B cell (primary cell): ENCODE data around the gene HINFP. TPM values are rescaled to one million over a fixed set of nuclear protein-coding genes. Genes with fewer than 3 reads are reported as not detected.

ENCODE experiments used
- ATAC-seq: fragments of 200-7000 bp; cut with Tn5 transposase; one replicate; pipeline ENCODE4 v1.10.0; 2021; ENCODE audit warnings: low read depth, mild to moderate bottlenecking, moderate number of reproducible peaks, moderate library complexity
- CTCF ChIA-PET: fragments of 350-600 bp; sonication (Branson Sonifier 250); formaldehyde crosslinking; loops from one replicate; lab custom pipeline; 2021; ENCODE audit warnings: antibody characterized with exemption, inconsistent platforms; lab: Charles Lee
- POLR2A ChIA-PET: fragments of 350-600 bp; sonication (Branson Sonifier 250); formaldehyde crosslinking; loops from one replicate; lab custom pipeline; 2021; ENCODE audit warnings: antibody characterized with exemption; lab: Charles Lee
- DNase-seq: peaks from one replicate; pipeline ENCODE4 v3.0.0; 2013
- H2AFZ ChIP-seq: 2 replicates; pipeline ENCODE4 v1.6.1; 2012; ENCODE audit warnings: mild to moderate bottlenecking, low read depth, low read length; ENCODE audit not compliant: insufficient read depth, poor library complexity, severe bottlenecking
- H3K27ac ChIP-seq, 2 donors: 1 replicate in 1 of 2; 2 replicates in 1 of 2; pipeline ENCODE4 v1.5.1; 2012 to 2013; ENCODE audit warnings: low read length in 2 of 2, mild to moderate bottlenecking in 2 of 2, moderate library complexity in 1 of 2
- H3K27me3 ChIP-seq, 4 experiments: fragments of 200-600 bp in 1 of 4; sonication (generic) in 1 of 4; replicated peaks in 1 of 4; 1 replicate in 2 of 4; 2 replicates in 2 of 4; pipeline versions ENCODE4 v1.6.1 to v1.7.0; 2013 to 2016; ENCODE audit warnings: low read length in 3 of 4, mild to moderate bottlenecking in 2 of 4, mixed read lengths in 1 of 4, moderate library complexity in 1 of 4; ENCODE audit not compliant: insufficient read depth in 4 of 4, control insufficient read depth in 3 of 4; ENCODE audit errors: control extremely low read depth in 1 of 4
- H3K36me3 ChIP-seq, 2 experiments: replicated peaks in 1 of 2; 1 replicate in 1 of 2; 2 replicates in 1 of 2; pipeline versions ENCODE4 v1.6.1 to v1.7.1; 2013; ENCODE audit warnings: low read length in 1 of 2; ENCODE audit not compliant: insufficient read depth in 2 of 2, control insufficient read depth in 1 of 2; ENCODE audit errors: control extremely low read depth in 1 of 2, extremely low read depth in 1 of 2
- H3K4me1 ChIP-seq, 2 donors: fragments of 200-600 bp in 1 of 2; sonication (generic) in 1 of 2; 1 replicate in 1 of 2; 2 replicates in 1 of 2; pipeline versions ENCODE4 v1.5.1 to v1.6.1; 2013 to 2017; ENCODE audit warnings: low read length in 2 of 2; ENCODE audit not compliant: control insufficient read depth in 2 of 2, insufficient read depth in 2 of 2
- H3K4me2 ChIP-seq: replicated peaks from 2 replicates; pipeline ENCODE3; 2012; ENCODE audit warnings: mild to moderate bottlenecking, low read depth, low read length; ENCODE audit not compliant: poor library complexity, severe bottlenecking
- H3K4me3 ChIP-seq, 5 experiments: fragments of 200-600 bp in 1 of 5; sonication (generic) in 1 of 5; 1 replicate in 3 of 5; 2 replicates in 2 of 5; pipeline versions ENCODE4 v1.5.1 to v1.7.0; 2011 to 2016; ENCODE audit warnings: low read length in 4 of 5, mild to moderate bottlenecking in 4 of 5, low read depth in 2 of 5, control low read depth in 1 of 5, moderate library complexity in 1 of 5; ENCODE audit not compliant: insufficient read depth in 1 of 5; ENCODE audit errors: control extremely low read depth in 1 of 5, extremely low read depth in 1 of 5
- H3K79me2 ChIP-seq: fragments of 200-600 bp; sonication (generic); one replicate; pipeline ENCODE4 v1.6.0; 2016; ENCODE audit warnings: low read length; ENCODE audit not compliant: control insufficient read depth, insufficient read depth
- H3K9ac ChIP-seq: fragments of 200-600 bp; sonication (generic); 2 replicates; pipeline ENCODE4 v1.6.1; 2017; ENCODE audit warnings: mild to moderate bottlenecking, low read length, moderate library complexity
- H3K9me3 ChIP-seq, 3 donors: one replicate each; pipeline versions ENCODE4 v1.6.1 to v1.7.1; 2013; ENCODE audit warnings: low read length in 2 of 3; ENCODE audit not compliant: control insufficient read depth in 2 of 3, insufficient read depth in 1 of 3; ENCODE audit errors: control extremely low read depth in 1 of 3
- H4K20me1 ChIP-seq: 2 replicates; pipeline ENCODE4 v1.6.0; 2012; ENCODE audit warnings: mild to moderate bottlenecking, low read length; ENCODE audit not compliant: insufficient read depth, control insufficient read depth, poor library complexity, severe bottlenecking
- H3K27ac Mint-ChIP-seq: one replicate; pipeline ENCODE4 v1.8.0; 2021; ENCODE audit warnings: mixed read lengths
- H3K27me3 Mint-ChIP-seq: one replicate; pipeline ENCODE4 v1.8.0; 2021; ENCODE audit warnings: mixed read lengths
- H3K4me1 Mint-ChIP-seq: one replicate; pipeline ENCODE4 v1.8.0; 2021; ENCODE audit warnings: mixed read lengths
- H3K4me3 Mint-ChIP-seq: one replicate; pipeline ENCODE4 v1.8.0; 2021; ENCODE audit warnings: mixed read lengths
- H3K9me3 Mint-ChIP-seq: one replicate; pipeline ENCODE4 v1.8.0; 2022; ENCODE audit warnings: mixed read lengths; ENCODE audit not compliant: insufficient read depth
- EZH2 ChIP-seq: IDR thresholded peaks from 2 replicates; pipeline ENCODE4 v1.6.1; 2012; ENCODE audit warnings: borderline replicate concordance, low read depth, mild to moderate bottlenecking, moderate library complexity, low read length; ENCODE audit not compliant: insufficient read depth, poor library complexity, severe bottlenecking
- WGBS: methylation state at CpG from one replicate; pipeline ENCODE4 v1.1.5; 2013; ENCODE audit warnings: missing lambda C conversion rate; ENCODE audit not compliant: insufficient coverage; 5-methylcytosine and 5-hydroxymethylcytosine counted together
- intact Hi-C: fragments of 100-400 bp; cut with micrococcal nuclease; formaldehyde crosslinking; loops from one replicate; pipeline ENCODE4 v1.10.0; 2022
- polyA plus RNA-seq: library from polyadenylated mRNA; depleted of rRNA; stranded (reverse); fragments of >200 nt; gene quantifications from 2 replicates; pipeline ENCODE4 v1.2.3, GENCODE V29; 2012
- total RNA-seq, 2 donors: library from RNA; stranded (reverse); fragments of 120-200 nt in 1 of 2; gene quantifications; 1 replicate in 1 of 2; 2 replicates in 1 of 2; pipeline versions ENCODE4 v1.2.3 to v1.2.4, GENCODE V29; 2013 to 2022
- TF ChIP-seq, protein P1 (sequence below): fragments of 200-600 bp; IDR thresholded peaks from one replicate; pipeline ENCODE4 v1.8.0; 2022; ENCODE audit warnings: antibody characterized with exemption, mild to moderate bottlenecking

HINFP gene
- total and polyA plus RNA-seq, 2 donors (not counting 1 experiment from before 2014, with no cell fraction given): 60.6 to 78.7 TPM

DNA sequence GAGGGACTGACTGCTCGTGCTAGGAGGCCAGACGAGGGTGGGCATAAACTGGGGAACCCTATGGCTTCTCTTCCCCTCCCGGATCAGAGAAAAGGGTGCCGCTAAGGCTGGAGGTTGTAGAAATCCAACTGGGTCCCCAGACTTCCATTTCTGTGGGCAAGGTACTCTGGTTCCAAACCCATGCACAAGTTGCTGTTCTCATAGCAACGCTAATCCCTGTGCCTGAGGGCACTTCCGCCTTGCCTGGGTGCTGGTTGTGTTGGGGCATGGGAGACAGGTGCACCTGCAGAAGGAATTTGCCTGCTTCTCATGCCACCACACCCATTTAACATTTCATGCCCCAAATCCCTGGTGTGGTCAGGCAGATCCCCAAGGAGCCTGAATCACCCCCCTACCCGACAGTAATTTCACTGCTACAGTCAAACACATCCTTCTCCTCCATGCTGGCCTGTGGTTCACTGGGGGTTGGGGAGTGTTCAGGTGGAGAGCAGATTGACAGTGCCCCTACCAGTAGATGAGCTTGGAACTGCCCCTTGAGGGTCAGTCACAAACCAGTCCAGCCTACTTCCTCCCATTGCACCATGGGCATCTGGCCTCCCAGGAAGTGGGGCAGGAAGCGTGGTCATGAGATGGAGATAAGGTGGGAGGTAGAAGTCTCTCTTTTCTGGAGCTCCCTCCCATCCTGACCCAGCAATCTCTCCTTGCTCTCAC lies 13.1 kb upstream of the HINFP start:
- Mint-ChIP-seq H3K27me3 (no peaks in the 10 kb centered on the region), H3K4me3 (peak overlapping the region; percentile 88), H3K4me1 (peaks cover 36% of the 10 kb centered on the region), H3K9me3 (no peaks in the 10 kb centered on the region), H3K27ac (peak overlapping the region; percentile 73)
- no peaks in the 10 kb centered on the region for H3K9me3 ChIP-seq
- DNase-seq (peak; percentile 46), ATAC-seq (no peak)
- H3K4me2 ChIP-seq: peak overlapping the region; percentile 90
- peaks cover 20 to 29% of the 10 kb centered on the region in 2 donors for H3K4me1 ChIP-seq
- 7% methylated on average over 4 of the region's 8 CpGs for WGBS
- intact Hi-C loops: no loop called here
- H3K9ac ChIP-seq: peak overlapping the region; percentile 82
- H3K79me2 ChIP-seq: peaks cover 21% of the 10 kb centered on the region
- peaks cover 0 to 14% of the 10 kb centered on the region in 2 experiments for H3K36me3 ChIP-seq
- no peak overlapping the region for H3K27ac ChIP-seq
- no peaks in the 10 kb centered on the region for H3K27me3 ChIP-seq
- peak overlapping the region; percentile 48 to 86 (median 71) for H3K4me3 ChIP-seq
- TF ChIP-seq, protein P1, sequence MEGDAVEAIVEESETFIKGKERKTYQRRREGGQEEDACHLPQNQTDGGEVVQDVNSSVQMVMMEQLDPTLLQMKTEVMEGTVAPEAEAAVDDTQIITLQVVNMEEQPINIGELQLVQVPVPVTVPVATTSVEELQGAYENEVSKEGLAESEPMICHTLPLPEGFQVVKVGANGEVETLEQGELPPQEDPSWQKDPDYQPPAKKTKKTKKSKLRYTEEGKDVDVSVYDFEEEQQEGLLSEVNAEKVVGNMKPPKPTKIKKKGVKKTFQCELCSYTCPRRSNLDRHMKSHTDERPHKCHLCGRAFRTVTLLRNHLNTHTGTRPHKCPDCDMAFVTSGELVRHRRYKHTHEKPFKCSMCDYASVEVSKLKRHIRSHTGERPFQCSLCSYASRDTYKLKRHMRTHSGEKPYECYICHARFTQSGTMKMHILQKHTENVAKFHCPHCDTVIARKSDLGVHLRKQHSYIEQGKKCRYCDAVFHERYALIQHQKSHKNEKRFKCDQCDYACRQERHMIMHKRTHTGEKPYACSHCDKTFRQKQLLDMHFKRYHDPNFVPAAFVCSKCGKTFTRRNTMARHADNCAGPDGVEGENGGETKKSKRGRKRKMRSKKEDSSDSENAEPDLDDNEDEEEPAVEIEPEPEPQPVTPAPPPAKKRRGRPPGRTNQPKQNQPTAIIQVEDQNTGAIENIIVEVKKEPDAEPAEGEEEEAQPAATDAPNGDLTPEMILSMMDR: no peak
- no peak for TF ChIP-seq EZH2
- H4K20me1 ChIP-seq: peaks cover 6% of the 10 kb centered on the region
- H2AFZ ChIP-seq: peak overlapping the region; percentile 94
- CTCF ChIA-PET: interaction anchor here (1.3 to 1.7 kb wide), 3 partner anchors 12 to 97 kb away, joined by 4 to 5 read pairs (median 4); partner anchors contain the start of gene CBL
- POLR2A ChIA-PET: interaction anchor here (1.0 to 2.2 kb wide), 4 partner anchors 13 to 30 kb away, joined by 5 to 16 read pairs (median 6); partner anchors contain the start of gene HMBS

DNA sequence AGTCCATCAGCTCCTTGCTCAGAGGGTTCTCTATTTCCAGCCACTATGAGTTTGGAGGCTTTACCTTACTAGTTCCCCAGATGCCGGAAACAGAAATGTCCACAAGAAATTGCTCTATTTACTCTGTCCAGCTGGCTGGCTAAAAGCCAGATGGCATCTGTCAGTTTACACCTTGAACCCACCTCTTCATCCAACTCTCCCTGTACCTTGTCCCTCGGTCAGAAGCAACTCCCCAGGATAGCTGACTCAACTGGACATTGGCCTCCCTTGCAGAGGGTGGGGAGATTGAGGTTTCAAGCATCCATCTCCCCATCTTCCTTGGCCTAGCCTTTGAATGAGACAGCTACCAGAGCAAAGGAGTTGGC lies 12.5 kb upstream of the HINFP start:
- Histone ChIP-seq H3K9me3 (no peaks in the 10 kb centered on the region), H3K36me3 (peaks cover 0 to 19% of the 10 kb centered on the region in 2 experiments), H2AFZ (no peak overlapping the region), H3K27ac (no peak overlapping the region), H3K4me1 (peaks cover 20 to 29% of the 10 kb centered on the region in 2 donors), H3K4me3 (no peak overlapping the region), H3K4me2 (peak overlapping the region; percentile 90), H3K9ac (peak overlapping the region; percentile 82), H3K27me3 (no peaks in the 10 kb centered on the region), H3K79me2 (peaks cover 21% of the 10 kb centered on the region), H4K20me1 (peaks cover 6% of the 10 kb centered on the region)
- peak overlapping the region; percentile 73 for H3K27ac Mint-ChIP-seq
- WGBS: 90% methylated on average over 1 of the region's 2 CpGs
- DNase-seq (no peak), ATAC-seq (no peak)
- ChIA-PET CTCF (interaction anchor here (1.0 to 1.7 kb wide), 4 partner anchors 11 to 97 kb away, joined by 3 to 5 read pairs (median 4); partner anchors contain the start of genes CBL and VPS11), POLR2A (interaction anchor here (1.0 to 1.6 kb wide), 3 partner anchors 14 to 30 kb away, joined by 5 to 6 read pairs (median 5); partner anchors contain the start of gene HMBS)
- peak overlapping the region; percentile 88 for H3K4me3 Mint-ChIP-seq
- intact Hi-C loops: no loop called here
- no peaks in the 10 kb centered on the region for H3K27me3 Mint-ChIP-seq
- no peak for TF ChIP-seq EZH2
- TF ChIP-seq, protein P1: no peak
- peaks cover 34% of the 10 kb centered on the region for H3K4me1 Mint-ChIP-seq
- H3K9me3 Mint-ChIP-seq: no peaks in the 10 kb centered on the region
